ENCODE measurements around the gene LDAH.

- TF ChIP-seq, protein P1, sequence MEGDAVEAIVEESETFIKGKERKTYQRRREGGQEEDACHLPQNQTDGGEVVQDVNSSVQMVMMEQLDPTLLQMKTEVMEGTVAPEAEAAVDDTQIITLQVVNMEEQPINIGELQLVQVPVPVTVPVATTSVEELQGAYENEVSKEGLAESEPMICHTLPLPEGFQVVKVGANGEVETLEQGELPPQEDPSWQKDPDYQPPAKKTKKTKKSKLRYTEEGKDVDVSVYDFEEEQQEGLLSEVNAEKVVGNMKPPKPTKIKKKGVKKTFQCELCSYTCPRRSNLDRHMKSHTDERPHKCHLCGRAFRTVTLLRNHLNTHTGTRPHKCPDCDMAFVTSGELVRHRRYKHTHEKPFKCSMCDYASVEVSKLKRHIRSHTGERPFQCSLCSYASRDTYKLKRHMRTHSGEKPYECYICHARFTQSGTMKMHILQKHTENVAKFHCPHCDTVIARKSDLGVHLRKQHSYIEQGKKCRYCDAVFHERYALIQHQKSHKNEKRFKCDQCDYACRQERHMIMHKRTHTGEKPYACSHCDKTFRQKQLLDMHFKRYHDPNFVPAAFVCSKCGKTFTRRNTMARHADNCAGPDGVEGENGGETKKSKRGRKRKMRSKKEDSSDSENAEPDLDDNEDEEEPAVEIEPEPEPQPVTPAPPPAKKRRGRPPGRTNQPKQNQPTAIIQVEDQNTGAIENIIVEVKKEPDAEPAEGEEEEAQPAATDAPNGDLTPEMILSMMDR (IDR thresholded peaks at IDR 0.05; ENCODE audit: borderline replicate concordance, extremely low read depth, low read length, poor library complexity, severe bottlenecking): no peak
- no peak for TF ChIP-seq EZH2 (IDR thresholded peaks at IDR 0.05; ENCODE audit: borderline replicate concordance, low read depth, low read length, severe bottlenecking)
Observed at GRCh38 chr2:20852670-20853069, 29.8 kb upstream of the LDAH start.

Measured in DND-41 (cell line).